ENCODE measurements around the gene AOC1. TPM values are rescaled to one million over a fixed set of nuclear protein-coding genes. Genes with fewer than 3 reads are reported as not detected.

AOC1 gene
- total and polyA plus RNA-seq, 2 of the 4 experiments (the other 2 are of a cell fraction): not detected

DNA sequence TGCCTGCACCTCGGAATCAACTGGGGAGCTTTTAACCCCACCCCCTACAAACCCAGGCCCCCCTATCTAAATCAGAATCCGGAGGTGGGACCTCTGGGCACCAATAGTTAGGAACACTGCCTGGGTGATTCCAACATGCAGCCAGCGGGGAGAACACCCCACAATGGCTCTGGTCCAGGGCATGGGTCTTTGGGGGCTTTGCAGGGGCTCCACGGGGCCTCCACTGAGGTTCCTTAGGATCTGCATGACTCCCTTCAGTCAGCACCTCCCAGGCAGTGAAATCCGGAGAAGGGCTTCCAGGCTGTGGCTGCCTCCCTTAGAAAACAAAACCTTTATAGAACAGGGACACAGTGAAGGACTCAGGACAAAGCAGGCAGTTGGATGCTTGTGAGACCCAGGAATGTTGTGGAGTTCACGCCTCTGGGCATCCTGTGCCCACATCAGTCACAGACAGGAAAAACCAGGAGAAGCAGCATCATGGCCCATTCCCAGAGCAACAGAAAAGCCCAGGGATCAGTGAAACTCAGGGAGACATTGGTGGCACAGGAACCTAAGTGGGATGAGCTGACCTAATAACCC lies 16.5 kb upstream of the AOC1 start:
- no peak overlapping the region for H2AK9ac ChIP-seq (replicated peaks; ENCODE audit: low read depth, low read length, poor library complexity)
- dilution Hi-C loops (cut with HindIII; ENCODE audit: low sequenced_read_pairs, unreplicated experiment) (no loop called here), in situ Hi-C loops (cut with MboI; ENCODE audit: low sequenced_read_pairs) (no loop called here), intact Hi-C loops (cut with micrococcal nuclease) (no loop called here)
- no peak overlapping the region for H2BK20ac ChIP-seq (ENCODE audit: low read depth, low read length)
- H2BK15ac ChIP-seq (ENCODE audit: low read depth, low read length): no peak overlapping the region
- no peak overlapping the region for H2AFZ ChIP-seq (replicated peaks; ENCODE audit: low read length, poor library complexity)
- no peaks in the 10 kb centered on the region; the same call in 1 of the 2 replicates for H3K4me1 ChIP-seq (ENCODE audit: control insufficient read depth, insufficient read depth, low read length)
- no peak for DNase-seq
- CTCF ChIA-PET: interaction anchor here (0.6 kb wide), 1 partner anchor 459 kb away, joined by 3 read pairs; no protein-coding TSS in a partner anchor
- no peak overlapping the region for H2BK5ac ChIP-seq (ENCODE audit: low read depth, low read length, poor library complexity, severe bottlenecking)
- no peaks in the 10 kb centered on the region for H4K20me1 ChIP-seq (ENCODE audit: insufficient read depth, low read length)
- POLR2A ChIA-PET (ENCODE audit: unreplicated experiment): no interaction called here
- no peak overlapping the region for H2AK5ac ChIP-seq (ENCODE audit: low read depth, low read length)
- H2BK120ac ChIP-seq (ENCODE audit: low read depth, low read length): no peak overlapping the region
- H3K79me1 ChIP-seq (ENCODE audit: low read depth in 1 of 2, low read length in 2 of 2): no peaks in the 10 kb centered on the region
- no peak overlapping the region for H4K8ac ChIP-seq (ENCODE audit: low read depth in 2 of 2, low read length in 2 of 2)
- no peak overlapping the region for H3K9ac ChIP-seq (ENCODE audit: low read depth, low read length)
- H3K4me2 ChIP-seq (ENCODE audit: low read depth, low read length): no peak overlapping the region
- H4K5ac ChIP-seq (ENCODE audit: low read depth, low read length): no peak overlapping the region
- no peak for ATAC-seq (ENCODE audit: low read depth)
- H3K9me1 ChIP-seq (ENCODE audit: insufficient read depth, low read length): no peaks in the 10 kb centered on the region
- BruUV-seq (replicated peaks): no TSS peak
- TF ChIP-seq, protein P1, sequence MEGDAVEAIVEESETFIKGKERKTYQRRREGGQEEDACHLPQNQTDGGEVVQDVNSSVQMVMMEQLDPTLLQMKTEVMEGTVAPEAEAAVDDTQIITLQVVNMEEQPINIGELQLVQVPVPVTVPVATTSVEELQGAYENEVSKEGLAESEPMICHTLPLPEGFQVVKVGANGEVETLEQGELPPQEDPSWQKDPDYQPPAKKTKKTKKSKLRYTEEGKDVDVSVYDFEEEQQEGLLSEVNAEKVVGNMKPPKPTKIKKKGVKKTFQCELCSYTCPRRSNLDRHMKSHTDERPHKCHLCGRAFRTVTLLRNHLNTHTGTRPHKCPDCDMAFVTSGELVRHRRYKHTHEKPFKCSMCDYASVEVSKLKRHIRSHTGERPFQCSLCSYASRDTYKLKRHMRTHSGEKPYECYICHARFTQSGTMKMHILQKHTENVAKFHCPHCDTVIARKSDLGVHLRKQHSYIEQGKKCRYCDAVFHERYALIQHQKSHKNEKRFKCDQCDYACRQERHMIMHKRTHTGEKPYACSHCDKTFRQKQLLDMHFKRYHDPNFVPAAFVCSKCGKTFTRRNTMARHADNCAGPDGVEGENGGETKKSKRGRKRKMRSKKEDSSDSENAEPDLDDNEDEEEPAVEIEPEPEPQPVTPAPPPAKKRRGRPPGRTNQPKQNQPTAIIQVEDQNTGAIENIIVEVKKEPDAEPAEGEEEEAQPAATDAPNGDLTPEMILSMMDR (conservative IDR thresholded peaks at IDR 0.05; ENCODE audit: low read depth, low read length): no peak
- TF ChIP-seq CHD1 (IDR thresholded peaks at IDR 0.05; ENCODE audit: low read depth, low read length) (no peak), MAFK (IDR thresholded peaks at IDR 0.05; ENCODE audit: low read depth, low read length) (no peak), MXI1 (IDR thresholded peaks at IDR 0.05; ENCODE audit: borderline replicate concordance, low read depth, low read length) (no peak), RAD21 (IDR thresholded peaks at IDR 0.05; ENCODE audit: low read length) (no peak), FOS (IDR thresholded peaks at IDR 0.05; ENCODE audit: low read depth, low read length) (no peak), NFE2L2 (IDR thresholded peaks at IDR 0.05; ENCODE audit: low read depth, low read length) (no peak), RFX5 (IDR thresholded peaks at IDR 0.05; ENCODE audit: low read depth, low read length) (no peak), CEBPB (IDR thresholded peaks at IDR 0.05; ENCODE audit: low read depth, low read length) (no peak), RCOR1 (IDR thresholded peaks at IDR 0.05; ENCODE audit: insufficient replicate concordance, low read length) (no peak), BHLHE40 (IDR thresholded peaks at IDR 0.05; ENCODE audit: low read depth, low read length) (no peak), SMC3 (IDR thresholded peaks at IDR 0.05; ENCODE audit: low read depth, low read length) (no peak), MAZ (IDR thresholded peaks at IDR 0.05; ENCODE audit: borderline replicate concordance, low read depth, low read length) (no peak), POLR2A (IDR thresholded peaks at IDR 0.05; ENCODE audit: low read depth, low read length) (no peak)
- TF ChIP-seq, protein P2, sequence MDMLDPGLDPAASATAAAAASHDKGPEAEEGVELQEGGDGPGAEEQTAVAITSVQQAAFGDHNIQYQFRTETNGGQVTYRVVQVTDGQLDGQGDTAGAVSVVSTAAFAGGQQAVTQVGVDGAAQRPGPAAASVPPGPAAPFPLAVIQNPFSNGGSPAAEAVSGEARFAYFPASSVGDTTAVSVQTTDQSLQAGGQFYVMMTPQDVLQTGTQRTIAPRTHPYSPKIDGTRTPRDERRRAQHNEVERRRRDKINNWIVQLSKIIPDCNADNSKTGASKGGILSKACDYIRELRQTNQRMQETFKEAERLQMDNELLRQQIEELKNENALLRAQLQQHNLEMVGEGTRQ (IDR thresholded peaks at IDR 0.05; ENCODE audit: low read depth, low read length): no peak
- TF ChIP-seq, protein P3, sequence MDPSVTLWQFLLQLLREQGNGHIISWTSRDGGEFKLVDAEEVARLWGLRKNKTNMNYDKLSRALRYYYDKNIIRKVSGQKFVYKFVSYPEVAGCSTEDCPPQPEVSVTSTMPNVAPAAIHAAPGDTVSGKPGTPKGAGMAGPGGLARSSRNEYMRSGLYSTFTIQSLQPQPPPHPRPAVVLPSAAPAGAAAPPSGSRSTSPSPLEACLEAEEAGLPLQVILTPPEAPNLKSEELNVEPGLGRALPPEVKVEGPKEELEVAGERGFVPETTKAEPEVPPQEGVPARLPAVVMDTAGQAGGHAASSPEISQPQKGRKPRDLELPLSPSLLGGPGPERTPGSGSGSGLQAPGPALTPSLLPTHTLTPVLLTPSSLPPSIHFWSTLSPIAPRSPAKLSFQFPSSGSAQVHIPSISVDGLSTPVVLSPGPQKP (IDR thresholded peaks at IDR 0.05; ENCODE audit: borderline replicate concordance, low read depth, low read length): no peak
- no peak overlapping the region for H3K14ac ChIP-seq (replicated peaks; ENCODE audit: low read depth, low read length)
- no peak overlapping the region for H3K4me3 ChIP-seq (ENCODE audit: insufficient read depth, low read depth, low read length)
- H3K9me3 ChIP-seq (ENCODE audit: control insufficient read depth, insufficient read depth, low read length): no peaks in the 10 kb centered on the region
- WGBS, 2 experiments (ENCODE audit: extremely low coverage in 2 of 2, insufficient read length in 1 of 2): 42% methylated on average over 3 of the region's 6 CpGs; no CpG with 5 or more reads in 1 of the 2 experiments
- H3K56ac ChIP-seq (ENCODE audit: extremely low read depth, insufficient read depth, low read length): no peak overlapping the region
- H3K4ac ChIP-seq (ENCODE audit: low read depth, low read length): no peak overlapping the region
- no peak overlapping the region for H3K27ac ChIP-seq (ENCODE audit: insufficient read depth, low read length)
- no peaks in the 10 kb centered on the region; the same call in 1 of the 2 replicates for H3K27me3 ChIP-seq (ENCODE audit: control insufficient read depth, insufficient read depth, low read length)
- no peaks in the 10 kb centered on the region for H3K36me3 ChIP-seq (ENCODE audit: control insufficient read depth, insufficient read depth, low read length)
- H3K18ac ChIP-seq (ENCODE audit: low read depth, low read length): no peak overlapping the region
- H4K91ac ChIP-seq (ENCODE audit: insufficient read depth, low read depth, low read length): no peak overlapping the region
- H3K23ac ChIP-seq (ENCODE audit: low read depth, low read length): no peak overlapping the region
